Kidney tubule cell (primary cell): ENCODE measurements around the gene STK16.
"Not testable (repeated sequence)": the region's sequence is repeated elsewhere in the genome, so short reads cannot be mapped to it uniquely, and the experiment has no call there.

Experiments used
- DNase-seq: peaks from one replicate; pipeline ENCODE4 v3.0.0-alpha.2; 2018; ENCODE audit warnings: low spot score

Gene STK16, protein sequence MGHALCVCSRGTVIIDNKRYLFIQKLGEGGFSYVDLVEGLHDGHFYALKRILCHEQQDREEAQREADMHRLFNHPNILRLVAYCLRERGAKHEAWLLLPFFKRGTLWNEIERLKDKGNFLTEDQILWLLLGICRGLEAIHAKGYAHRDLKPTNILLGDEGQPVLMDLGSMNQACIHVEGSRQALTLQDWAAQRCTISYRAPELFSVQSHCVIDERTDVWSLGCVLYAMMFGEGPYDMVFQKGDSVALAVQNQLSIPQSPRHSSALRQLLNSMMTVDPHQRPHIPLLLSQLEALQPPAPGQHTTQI

DNA sequence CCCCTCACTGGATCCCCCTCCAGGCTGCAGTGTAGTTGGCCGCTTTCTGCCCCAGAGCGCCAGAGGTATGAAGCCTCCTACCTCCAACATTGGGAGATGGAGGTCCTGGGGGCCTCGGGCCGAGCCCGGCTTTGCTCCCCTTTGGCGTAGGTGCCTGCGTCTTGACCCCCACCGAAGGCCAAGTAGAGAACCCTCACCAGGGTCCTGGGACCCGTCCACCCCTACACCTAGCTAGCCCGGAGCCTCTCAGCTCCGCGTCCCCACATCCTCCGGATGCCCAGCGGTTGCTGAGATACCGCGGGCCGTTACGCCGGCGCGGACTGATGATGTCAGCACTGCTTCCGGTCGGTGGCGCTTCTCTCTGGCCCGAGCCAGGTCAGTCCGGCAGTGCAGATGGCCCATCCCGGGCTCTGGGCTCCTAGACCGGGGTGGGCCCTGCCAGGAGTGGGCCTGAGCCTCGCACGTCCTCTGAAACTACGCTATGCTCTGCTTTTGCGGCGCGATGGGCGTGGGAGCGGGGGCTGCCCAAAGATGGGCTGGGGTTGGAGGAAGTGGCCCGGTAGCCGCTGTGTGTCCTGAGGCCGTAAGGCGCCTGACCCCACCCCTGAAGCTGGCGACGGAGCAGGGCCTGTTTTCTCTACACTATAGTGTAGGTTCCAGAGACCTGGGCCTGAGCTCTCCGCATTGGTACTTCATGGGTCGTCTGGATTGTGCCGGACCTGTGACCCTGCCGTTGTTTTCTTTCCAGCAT, at the start of gene STK16, which contains the start of gene GLB1L:
Gene STK16, plus strand, starts transcription at position 332 of the 751 bp plus-strand sequence. CDS start 521 bp downstream, outside the sequence.
Gene GLB1L, minus strand, starts transcription at position 297 of the 751 bp plus-strand sequence. CDS start 1,871 bp downstream, outside the sequence.
- DNase-seq, result peak; percentile 94

DNA sequence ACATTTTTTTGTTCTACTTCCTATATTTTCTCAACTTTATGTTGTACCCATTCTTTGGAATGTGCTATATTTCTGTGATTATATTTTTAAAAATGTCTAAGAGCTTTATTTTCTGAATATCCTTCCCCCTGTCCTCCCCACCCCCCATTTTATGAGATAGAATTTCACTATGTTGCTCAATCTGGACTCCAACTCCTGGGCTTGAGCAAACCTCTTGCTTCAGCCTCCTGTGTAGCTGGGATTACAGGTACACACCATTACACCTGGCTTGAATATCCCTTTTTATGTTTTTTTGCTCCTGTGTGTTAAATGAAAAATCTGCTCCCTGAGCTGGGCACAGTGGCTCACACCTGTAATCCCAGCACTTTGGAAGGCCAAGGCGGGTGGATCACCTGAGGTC, 47.9 kb upstream of the STK16 start:
- no peak for DNase-seq

DNA sequence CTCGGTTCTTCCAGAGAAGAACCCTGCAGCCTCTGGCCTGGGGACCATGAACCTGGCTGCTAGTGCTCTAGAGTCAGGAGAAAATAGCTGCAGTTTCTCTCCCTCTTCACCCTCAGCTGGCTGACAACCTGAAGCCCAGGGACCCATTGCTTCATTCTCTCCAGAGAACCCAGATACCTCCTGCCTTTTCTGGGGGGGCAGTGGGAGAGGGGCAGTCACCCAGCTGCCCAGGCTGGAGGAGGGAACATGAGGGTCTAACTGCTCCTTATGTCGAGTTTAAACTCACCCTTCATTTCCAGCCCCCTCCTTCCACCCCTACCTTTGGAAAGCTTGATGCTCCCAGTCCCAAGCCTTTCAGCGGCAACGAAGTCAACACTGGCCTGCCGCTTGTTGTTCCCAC, 46.3 kb upstream of the STK16 start:
- DNase-seq, result no peak

DNA sequence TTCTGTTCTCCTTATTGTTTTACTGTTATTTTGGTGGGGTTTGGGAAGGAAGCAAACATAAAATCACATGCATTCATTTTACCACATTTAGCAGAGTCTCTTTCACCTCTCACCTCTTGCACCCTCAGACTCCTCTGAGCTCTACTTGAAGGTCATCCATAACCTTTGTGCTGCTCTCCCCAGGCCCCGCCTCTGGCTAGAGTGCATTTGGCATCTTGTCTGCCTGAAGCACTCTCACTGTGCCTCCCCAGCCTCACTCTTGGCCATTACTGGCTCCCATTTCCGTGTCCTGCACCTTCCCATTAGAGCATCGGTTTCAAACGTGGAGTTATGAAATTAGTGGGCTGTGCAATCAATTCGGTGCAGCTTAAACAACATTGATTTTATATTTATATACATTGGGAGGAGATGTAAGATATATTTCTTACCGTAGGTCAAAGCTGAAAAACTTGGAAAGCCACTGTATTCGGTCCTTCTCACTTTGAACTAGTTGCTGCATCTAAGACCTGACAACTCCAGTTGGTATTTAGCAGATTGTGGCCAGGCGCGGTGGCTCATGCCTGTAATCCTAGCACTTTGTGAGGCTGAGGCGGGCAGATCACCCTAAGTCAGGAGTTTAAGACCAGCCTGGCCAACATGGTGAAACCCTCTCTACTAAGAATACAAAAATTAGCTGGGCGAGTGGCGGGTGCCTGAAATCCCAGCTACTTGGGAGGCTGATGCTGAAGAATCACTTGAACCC, 45.6 kb upstream of the STK16 start:
- DNase-seq, result no peak

DNA sequence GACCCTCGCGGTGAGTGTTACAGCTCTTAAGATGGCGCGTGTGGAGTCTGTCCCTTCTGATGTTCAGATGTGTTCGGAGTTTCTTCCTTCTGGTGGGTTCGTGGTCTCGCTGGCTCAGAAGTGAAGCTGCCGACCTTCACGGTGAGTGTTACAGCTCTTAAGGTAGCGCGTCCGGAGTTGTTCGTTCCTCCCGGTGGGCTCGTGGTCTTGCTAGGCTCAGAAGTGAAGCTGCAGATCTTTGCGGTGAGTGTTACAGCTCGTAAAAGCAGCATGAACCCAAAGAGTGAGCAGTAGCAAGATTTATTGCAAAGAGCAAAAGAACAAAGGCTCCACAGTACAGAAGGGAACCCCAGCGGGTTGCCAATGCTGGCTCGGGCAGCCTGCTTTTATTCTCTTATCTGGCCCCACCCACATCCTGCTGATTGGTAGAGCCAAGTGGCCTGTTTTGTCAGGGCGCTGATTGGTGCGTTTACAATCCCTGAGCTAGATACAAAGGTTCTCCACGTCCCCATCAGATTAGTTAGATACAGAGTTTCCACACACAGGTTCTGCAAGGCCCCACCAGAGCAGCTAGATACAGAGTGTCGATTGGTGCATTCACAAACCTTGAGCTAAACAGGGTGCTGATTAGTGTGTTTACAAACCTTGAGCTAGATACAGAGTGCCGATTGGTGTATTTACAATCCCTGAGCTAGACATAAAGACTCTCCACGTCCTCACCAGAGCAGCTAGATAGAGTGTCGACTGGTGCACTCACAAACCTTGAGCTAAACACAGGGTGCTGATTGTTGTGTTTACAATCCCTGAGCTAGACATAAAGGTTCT, 44.6 kb upstream of the STK16 start:
- DNase-seq, result not testable (repeated sequence)

DNA sequence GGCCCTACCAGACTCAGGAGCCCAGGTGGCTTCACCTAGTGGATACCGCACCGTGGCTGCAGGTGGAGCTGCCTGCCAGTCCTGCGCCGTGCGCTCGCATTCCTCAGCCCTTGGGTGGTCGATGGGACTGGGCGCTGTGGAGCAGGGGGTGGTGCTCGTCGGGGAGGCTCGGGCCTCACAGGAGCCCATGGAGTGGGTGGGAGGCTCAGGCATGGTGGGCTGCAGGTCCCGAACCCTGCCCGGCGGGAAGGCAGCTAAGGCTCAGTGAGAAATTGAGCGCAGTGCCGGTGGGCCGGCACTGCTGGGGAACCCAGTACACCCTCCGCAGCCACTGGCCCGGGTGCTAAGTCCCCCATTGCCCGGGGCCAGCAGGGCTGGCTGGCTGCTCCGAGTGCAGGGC, 43.9 kb upstream of the STK16 start:
- not testable (repeated sequence) for DNase-seq

DNA sequence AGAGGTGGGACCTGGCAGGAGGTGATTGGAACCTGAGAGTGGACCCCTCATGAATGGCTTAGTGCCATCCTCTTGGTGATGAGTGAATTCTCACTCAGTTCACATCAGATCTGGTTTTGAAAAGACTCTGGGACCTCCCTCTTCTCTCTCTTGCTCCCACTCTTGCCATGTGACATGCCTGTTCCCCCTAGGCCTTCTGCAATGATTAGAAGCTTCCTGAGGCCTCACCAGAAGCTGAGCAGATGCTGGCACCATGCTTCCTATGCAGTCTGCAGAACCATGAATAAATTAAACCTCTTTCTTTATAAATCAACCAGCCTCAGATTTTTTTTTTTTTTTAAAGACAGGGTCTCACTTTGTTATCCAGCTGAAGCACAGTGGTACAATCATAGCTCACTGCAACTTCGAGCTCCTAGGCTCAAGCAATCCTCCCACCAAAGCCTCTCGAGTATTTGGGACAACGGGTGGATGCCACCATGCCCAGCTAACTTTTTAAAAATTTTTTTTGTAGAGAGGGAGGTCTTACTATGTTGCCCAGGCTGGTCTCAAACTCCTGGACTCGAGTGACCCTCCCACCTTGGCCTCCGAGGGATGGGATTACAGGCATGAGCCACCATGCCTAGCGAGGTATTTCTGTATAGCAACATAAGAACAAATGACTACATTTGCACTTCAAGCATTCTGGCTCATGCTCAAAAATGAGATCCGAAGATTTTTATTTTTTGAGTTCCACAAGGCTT, 40.7 kb upstream of the STK16 start:
- no peak for DNase-seq

DNA sequence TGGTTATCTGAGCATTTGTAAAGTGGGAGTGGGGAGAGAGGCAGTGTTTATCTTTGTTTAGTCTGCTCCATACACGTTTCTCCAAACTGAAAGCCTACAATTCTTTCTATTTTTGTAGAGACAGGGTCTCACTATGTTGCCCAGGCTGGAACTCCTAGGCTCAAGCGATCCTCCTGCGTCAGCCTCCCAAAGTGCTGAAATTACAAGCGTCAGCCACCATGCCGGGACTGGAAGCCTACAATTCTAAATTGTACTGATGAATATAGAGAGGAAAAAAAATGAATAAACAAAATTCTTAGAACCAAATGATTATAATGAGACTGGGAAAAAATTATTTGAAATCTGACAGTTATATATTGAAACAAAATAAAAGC, 40.1 kb upstream of the STK16 start:
- no peak for DNase-seq

DNA sequence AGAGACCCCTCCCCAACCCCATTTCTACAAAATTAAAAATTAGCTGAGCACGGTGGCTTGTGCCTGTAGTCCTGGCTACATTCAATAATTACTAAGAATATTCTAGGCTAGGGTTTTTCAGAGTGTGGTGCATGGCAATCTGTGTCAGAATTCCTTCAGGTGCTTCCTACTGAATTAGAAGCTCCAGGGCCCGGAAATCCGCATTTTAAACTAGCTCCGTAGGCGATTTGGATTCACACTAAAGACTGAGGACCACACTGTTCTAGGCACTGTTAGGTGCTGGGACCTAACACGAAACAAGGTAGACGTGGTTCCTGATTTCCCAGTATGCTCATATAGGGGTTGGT, 39.3 kb upstream of the STK16 start:
- no peak for DNase-seq

DNA sequence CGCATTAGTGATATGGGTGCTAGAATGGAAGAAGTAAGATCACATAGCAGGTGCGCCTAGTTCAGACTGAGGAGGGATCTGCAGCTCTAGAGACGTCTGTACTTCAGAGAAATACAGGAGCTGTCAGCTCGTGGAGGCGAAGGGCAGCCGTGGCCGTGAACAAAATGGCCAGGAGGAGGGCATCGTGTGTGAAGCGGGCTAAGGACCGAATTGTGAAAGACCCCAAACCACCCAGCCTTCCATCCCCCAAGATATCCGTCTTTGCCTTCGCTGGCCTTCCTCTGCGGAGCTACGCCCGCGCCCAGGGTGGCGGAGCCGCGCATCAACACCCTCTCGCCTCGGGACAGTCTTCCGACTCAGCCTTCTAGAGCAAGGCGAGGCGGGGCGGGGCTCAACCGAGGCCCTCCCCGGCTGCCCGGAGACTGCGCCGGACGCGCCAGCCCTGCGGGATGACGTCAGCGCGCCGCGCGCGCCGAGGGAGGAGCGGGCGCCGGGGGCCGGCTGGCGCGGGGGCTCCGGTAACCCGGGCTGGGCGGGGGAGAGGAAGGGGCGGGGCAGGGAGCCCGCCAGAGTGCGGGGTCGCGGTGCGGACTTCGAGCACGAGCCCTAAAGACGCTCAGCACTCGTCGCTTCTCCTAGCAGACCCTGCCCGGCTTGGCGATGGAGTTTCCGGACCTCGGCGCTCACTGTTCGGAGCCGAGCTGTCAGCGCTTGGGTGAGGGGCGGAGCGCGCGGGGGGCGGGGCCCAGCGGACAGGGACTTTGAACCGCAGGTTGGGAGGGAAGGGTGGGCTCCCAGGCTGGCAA, 38.7 kb upstream of the STK16 start, which contains the start of gene ZFAND2B:
Gene ZFAND2B, plus strand, starts transcription at position 455 of the 806 bp plus-strand sequence. Its CDS starts 206 bp downstream, at position 661.
- DNase-seq, result peak; percentile 95

DNA sequence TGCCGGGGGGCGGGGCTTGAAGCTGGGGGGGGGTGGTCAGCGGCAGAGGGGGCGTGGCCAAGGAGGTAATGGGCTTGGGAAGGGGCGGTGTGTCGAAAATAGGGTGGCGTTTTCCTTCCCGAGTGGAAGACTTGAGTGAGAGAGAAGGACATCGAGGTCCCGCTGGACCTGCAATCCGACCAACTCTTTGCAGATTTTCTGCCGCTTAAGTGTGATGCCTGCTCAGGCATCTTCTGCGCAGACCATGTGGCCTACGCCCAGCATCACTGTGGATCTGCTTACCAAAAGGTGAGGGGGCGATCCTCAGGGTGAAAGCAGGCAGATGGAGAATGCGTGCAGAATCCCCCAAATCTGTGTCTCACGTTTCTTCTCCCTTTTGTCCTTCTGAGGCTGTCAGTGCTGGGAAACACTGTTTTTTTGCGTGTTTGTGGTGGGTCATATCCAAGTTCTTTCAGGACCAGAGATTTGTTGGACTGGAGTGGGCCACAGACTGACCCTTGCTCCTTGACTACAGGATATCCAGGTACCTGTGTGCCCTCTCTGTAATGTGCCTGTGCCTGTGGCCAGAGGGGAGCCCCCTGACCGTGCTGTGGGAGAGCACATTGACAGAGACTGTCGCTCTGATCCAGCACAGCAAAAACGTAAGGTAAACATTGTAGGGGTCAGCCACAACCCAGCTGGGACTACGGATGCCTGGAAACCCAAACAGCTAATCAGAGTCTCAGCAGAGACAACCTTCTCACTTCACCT, 38.0 kb upstream of the STK16 start:
- DNase-seq, result no peak

DNA sequence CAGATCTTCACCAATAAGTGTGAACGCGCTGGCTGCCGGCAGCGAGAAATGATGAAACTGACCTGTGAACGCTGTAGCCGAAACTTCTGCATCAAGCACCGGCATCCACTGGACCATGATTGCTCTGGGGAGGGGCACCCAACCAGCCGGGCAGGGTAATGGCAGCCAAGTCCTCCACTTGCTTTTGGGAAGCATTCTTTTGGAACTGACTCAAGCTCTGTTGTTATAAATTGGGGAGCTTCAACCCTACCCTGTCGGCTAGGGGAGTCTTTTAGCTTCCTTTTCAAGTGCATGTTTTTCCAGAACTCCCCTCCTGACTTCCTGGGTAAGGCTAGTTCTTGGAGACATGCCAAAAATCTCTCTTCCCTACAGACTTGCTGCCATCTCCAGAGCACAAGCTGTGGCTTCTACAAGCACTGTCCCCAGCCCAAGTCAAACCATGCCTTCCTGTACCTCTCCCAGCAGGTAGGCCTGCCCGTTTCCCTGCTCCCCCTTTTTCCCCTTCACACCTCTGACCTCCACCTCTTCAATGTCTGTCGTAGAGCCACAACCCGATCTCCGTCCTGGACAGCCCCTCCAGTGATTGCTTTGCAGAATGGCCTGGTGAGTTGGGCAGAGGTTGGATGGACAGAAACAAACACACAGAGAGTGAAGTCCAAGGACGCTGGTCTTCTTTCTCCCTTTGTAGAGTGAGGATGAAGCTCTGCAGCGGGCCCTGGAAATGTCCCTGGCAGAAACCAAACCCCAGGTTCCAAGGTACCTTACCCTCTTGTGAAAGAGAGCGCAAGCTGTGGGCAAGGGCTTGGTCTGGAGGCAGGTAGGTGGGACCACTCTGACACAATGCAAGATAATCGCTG, 37.2 kb upstream of the STK16 start:
- DNase-seq, result peak; percentile 67

DNA sequence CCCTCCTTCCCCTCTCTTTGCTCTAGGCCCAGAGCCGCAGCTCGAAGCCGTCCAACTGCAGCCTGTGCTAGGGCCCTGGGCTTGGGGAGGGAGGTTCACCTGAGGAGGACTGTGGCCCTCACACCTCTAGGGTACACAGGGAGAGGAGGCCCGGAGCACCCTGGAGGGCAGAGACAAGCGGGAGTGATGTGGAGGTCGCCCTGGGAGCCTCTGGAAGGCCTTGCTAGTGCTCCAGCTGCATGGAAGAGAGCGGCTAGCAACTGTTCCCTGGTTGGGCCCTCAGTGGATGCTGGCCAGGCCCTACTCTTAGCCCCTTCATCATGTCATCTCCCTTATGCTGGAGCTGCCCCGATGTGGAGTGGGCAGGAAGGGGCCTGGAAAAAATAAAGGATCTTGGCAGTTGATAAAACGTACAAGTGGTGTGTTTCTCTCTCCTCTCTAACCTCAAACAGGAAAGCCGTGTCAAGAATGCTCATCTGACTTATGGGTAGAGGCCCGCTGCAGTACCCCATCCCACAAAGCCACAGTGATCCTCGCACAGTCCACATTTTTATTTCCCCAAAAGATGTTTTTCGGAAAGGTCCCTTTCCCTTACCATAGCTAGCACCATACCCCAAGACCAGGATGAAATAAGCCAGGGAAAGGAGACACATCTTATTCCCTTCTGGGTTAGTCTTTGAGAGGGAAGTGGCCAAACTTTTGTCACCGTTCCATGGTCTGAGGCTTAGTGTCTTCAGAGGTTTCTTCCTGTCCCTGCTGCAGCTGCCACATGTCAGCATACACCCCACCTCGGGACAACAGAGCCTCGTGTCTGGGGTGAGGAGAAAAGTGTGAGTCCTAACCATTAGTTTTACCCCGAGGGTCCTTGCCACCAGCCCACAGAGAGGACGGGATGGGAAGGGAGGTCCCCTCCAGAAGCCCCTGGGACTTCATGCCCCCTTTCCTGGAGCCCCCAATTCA, 35.8 kb upstream of the STK16 start:
- DNase-seq, result no peak

DNA sequence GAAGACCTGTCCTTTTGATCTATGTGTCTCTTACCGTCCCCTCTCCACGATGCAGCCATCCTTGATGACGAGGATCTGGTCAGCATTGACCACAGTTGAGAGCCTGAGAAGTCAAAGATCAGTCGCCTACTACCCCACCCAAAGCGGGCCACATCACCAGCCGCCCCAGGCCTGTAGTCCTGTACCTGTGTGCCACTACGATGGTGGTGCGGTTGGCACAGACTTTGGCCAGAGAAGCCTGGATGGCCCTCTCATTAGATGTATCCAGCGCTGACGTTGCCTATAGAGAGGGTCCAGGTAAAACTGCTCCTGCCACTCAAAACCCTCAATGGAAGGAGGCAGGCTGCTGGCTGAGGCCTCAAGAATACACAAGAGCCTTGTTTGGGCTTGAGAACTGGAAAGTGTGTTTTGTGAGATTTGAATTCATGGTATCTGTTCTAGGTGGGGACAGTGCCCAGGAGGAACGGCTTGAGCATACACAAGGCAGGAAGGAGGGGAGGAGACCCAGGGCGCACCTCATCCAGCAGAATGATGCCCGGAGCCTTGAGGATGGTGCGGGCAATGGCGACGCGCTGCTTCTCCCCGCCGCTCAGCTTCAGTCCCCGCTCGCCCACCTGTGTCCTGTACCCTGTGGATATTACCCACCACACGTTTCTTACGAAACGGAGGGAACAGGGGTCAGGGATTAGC, 34.9 kb upstream of the STK16 start:
- DNase-seq, result no peak

DNA sequence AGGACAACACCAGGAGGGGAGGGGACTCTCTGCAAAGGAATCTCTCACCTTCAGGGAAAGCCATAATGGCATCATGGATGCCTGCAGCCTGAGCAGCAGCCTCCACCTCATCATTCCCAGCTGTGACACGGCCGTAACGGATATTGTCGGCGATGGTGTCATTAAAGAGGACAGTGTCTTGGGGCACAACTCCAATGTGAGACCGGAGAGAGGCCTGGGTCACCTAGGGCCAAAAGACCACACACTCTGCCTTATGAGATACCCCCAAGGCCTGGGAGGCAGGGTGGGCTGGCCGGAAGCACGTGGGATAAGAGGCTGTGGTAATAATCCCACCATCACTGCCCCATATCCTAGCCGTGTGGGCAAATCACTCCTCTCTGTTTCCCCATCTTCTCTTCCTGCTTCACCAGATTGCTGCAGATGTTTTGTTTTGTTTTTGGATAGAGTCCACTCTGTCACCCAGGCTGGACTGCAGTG, 34.4 kb upstream of the STK16 start:
- no peak for DNase-seq

DNA sequence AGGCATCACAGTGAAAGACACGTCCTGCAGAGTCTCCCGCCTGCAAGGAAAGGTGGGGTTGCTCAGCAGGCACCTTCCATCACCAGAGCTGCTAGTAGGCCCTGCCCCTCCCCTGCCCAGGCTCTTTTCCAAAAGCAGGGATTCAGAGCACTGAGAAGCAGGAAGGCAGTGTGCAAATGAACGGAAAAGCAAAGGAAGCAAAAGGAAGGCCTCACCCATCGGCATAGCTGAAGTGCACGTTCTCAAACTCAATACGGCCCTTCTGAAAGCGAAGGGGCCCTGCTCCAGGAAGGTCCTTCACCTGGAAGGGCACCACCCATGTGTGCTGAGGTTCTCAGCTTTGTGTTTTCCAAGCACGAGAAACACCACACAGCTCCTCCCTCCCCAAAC, 32.3 kb upstream of the STK16 start:
- DNase-seq, result no peak
